Stimulated activated naive CD8-positive, alpha-beta T cell treated with anti-CD3 and anti-CD28 coated beads, Interleukin-15, Interleukin-2, amounts not matched to agents 100 U/mL and 50 U/mL, for 24 hours (primary cell): ENCODE results near the gene TOR2A.

Experiments
- ATAC-seq: fragments of 150-1000 bp; cut with Tn5 transposase; one replicate; pipeline ENCODE4 v1.10.0; 2021
- DNase-seq: peaks from one replicate; pipeline ENCODE4 v3.0.0; 2021

TOR2A gene

DNA sequence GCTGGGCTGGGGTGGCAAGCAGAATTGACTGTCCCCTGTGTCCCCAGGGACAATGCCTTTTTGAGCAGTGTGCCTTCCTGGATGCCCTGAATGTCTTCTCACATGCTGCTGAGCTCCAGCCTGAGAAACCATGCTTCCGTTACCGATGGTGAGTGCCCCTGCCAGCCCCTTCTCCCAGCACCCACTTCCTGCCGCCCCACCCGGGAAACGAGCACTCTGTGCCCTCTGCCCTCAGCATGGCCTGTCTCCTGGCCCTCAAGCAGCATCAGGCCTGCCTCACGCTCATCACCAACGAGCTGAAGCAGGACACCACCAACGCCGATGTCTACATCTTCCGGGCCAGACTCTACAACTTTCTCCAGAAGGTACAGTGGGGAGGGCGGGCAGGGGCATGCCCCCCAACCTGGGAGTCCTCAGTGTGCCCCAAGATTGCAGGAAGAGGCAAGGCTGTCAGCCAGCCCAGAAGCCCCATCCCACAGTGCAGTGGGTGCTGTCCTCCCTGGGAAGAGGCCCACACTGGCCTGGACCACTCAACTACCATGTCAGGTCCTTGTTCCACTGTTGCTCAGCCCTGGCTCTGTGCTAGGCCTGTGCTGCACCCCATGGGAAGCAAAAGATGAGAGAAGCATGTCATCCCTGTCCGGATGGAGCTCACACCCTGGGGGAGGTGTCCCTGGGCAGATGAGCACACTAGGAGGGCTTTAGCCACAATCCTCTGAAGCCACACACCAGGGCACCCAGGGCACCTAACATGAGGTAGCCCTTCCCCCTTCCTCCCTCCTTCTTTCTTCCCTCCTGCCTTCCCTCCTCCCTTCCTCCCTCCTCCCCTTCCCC is 14.8 kb downstream of the TOR2A start:
- ATAC-seq, result no peak
- no peak for DNase-seq

DNA sequence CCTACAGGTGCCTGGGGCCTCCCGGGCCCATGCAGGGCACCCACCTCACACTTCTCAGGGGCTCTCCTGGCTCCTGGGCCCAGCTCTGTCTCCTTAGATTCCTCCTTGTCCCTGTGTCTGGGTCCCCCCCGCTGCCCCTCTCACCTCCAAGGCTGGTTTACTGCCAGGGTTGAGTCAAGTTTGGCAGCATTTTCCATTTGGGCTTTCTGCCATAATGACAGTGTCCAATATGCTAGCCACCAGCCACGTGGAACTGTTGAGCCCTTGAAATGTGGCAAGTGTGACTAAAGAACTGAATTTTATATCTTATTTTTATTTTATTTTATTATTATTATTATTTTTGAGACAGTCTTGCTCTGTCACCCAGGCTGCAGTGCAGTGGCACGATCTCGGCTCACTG is 17.3 kb downstream of the TOR2A start:
- no peak for ATAC-seq
- no peak for DNase-seq

DNA sequence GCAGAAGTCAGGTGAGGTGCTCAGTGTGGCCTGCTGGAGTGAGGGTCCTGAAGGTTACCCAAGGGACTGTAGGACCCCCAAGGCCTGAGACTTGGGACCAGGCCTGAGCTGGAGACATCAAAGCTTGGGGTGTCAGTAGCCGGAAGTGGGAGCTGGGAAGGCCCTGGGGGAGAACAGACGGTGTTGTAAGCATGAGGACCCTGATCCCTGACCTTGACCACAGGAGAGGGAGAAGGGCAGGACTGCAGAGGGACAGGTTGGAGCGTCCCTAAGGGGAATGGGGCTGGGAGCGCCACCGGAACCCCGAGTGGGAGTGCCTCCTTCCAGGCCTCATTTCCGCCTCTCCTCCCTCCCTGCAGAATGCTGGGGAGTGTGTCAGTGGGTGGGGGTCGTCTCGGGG is 18.7 kb downstream of the TOR2A start:
- DNase-seq (no peak), ATAC-seq (no peak)

DNA sequence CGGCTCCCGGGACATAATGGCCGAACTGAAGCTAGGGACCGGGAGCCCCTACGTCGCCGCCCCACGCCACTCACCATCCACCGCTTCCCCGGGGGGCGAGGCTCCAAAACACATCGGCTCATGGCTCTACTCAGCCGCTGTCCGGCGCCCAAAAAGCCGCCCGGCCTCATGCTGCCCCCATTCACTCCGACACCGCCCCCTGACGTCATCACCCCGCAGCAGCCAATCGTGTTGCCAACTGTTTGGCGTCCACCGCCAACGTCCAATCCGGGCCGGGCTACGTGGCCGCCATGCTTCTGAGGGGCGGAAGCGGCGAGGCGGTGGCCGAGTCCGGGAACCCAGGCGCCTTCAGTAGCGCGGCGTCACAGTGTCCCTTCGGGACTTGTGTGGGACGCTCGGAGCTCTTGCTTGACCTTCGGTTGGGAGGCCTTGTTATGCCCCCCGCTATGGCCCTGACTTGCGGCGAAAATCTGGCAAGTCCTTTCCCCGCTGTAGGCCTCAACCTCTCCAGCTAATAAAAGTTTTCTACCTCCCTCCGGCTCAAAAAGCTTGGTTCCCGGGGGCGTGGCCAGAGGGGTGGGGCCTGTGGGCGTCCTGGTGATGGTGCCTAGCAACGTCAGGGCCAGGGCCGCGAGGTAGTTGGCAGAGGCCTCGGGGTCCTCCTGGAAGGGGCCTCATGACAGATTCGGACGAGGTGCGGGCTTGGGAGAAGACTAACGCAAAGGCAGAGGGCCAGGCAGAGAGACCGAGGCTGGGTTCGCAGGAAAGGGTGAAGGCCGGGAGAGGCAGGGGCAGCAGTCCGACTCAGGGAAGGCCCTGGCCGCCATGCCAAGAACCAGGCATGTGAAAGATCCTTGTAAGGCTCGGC is 19.4 kb downstream of the TOR2A start, which contains the start of the genes PTRH1 and TTC16:
TSS of gene PTRH1 (minus strand) at position 194 of the 868 bp plus-strand sequence. CDS start at position 170, 24 bp downstream.
TSS of gene TTC16 (plus strand) at position 610 of the 868 bp plus-strand sequence. CDS start at position 677, 67 bp downstream.
- DNase-seq, result peak; percentile 99
- ATAC-seq, result peak; percentile 95

DNA sequence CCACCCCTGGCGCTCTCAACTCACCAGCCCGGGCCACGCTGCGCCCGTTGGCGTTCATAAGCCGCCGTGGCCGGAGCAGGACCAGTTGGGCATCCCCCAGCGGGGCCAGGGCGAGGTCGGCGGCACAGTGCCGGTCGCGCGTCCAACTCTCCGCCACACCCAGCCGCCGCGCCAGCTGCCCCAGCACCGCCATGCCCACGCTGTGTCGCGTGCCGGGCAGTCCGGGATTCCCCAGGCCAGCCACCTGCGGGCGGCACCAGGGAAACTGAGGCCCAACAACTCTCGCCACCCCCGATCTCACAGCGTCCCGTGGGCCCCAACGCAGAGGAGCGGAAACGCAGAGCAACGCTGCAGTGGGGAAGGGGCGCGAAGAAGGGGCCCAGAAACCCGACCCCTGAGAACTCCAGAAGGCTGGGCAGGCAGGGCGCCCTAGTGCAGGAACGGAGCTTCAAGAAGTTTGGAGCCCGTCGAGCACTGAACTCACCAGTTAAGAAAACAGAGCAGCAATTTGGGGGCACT is 20.1 kb downstream of the TOR2A start:
- DNase-seq (peak; percentile 33), ATAC-seq (no peak)

DNA sequence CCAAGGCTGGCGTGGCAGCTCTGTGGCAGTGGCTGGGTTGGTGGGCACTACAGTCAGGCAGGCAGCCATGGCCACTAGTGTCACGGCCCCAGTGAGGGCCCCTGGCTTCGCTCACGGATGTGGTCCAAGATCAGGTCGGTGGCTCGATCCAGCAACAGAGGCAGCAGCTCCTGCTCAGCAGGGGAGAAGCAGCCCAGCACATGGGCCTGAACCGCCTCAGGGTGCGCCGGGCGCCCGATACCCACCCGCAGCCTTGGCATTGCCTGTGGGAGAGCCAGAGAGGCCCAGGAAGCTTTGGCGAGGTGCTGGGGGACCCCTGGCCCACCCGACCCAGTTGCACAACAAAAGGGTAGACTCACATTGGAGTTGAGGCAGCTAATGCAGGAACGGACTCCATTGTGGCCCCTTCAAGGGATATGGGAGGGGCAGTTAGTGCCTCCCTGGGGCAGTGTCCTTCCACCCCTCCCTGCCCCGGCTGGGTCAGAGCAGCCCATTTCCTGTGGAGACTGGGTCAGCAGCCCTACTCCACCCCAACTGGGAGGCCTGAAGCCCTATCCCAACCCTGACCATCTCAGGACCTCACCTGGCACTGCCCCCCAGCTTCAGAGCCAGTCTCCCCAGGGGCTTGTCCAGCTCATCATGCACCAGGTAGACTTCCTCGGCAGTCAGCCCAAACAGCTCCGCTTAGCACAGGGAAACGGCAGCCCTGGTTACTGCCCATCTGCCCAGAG is 20.9 kb downstream of the TOR2A start:
- ATAC-seq, result no peak
- no peak for DNase-seq

DNA sequence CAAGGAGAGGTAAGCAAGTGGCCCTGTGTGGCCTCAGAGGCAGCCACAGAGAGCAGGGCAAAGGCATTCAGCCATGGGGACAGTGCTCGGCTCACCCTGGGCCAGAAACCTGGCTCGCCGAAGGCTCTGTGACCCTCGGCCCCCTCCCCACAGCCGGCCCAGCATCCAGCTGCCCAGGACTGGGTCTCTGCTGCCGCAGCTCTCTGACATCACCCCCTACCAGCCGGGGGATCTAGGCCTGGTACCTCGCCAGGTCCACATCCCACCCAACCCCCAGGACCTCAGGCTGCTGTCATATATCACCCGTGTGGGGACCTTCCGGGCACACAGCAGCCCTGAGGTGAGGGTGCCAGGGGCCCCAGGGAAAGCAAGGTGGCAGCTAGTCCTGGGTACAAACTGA is 22.2 kb downstream of the TOR2A start:
- DNase-seq, result no peak
- ATAC-seq, result no peak

DNA sequence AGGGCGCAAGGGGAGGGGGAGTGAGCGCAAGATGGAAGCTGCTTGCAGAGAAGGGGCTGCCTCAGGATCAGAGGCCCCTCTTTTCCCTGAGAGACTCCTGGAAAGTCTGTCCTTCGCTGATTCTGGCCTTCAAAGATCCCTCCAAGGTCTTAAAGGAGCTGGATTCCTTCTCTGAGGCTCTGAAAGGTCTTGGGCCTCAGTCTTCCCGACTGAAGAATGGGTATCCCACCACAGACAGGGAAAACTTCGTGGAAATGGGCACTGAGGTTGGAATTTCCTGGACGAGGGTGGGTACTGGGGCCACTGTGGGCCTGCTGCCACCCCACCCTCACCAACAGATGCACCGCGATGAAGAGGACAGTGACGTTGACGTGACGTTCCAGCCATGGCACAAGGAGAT is 22.7 kb downstream of the TOR2A start:
- ATAC-seq (no peak), DNase-seq (no peak)

DNA sequence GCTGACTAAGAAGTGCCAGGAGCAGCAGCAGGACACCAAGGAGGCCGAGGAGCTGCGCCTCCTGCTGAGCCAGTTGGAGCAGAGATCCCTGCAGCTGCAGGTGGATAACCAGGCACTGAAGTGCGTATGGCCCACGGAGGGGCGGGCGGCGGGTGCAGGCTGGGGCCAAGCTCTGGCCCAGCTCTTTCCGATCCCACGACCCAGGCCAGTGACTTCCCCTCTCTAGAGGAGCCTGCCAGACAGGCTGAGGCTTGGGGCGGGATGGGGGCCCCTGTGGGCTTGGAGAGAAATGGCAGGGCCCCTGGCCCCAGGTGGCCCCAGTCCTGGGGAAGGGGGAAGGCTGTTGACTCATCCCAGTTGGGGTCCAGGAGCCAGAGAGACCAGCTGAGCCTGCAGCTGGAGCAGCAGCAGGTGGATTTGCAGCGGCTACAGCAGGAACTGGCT is 23.2 kb downstream of the TOR2A start:
- ATAC-seq (no peak), DNase-seq (no peak)

DNA sequence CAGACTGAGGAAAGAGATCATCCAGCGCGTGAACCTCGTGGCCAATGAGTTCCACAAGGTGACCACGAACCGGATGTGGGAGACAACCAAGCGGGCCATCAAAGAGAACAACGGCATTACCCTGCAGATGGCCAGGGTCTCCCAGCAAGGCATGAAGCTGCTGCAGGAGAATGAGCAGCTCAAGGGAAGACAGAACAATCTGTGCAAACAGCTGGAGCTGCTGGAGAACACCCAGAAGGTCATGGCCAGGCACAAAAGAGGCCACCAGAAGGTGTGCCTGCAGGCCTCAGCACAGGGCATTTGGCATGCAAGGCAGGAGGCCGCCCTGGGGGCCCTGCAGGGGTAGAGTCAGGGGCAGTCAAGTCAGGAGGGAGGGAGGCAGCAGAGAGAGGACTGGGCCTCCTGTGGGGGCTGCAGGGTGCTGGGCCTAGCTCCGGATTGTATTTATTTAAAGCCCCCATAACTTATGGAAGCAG is 23.8 kb downstream of the TOR2A start:
- DNase-seq (no peak), ATAC-seq (no peak)

DNA sequence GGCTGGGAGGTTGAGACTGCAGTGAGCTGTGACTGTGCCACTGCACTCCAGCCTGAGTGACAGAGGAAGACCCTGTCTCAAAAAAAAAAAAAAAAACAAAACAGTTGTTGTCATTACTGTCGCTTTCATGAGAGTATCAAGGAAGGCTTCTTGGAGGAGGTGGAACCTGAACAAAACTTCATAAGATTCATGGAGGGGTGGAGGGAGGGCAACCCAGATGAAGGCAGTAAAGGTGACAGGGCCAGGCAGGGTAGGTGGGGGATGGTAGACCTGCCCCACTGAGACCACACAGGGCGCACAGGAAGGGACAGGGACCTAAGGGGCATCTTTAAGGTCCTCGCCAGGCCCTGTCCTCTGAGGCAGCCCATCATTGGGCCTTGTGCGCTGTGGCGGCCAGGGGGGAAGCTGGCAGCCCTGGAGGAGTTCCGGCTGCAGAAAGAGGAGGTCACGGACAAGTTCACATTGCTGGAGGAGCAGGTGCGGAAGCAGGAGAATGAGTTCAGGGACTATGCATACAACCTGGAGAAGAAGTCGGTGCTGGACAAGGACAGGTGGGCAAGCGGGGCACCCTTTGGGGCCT is 24.8 kb downstream of the TOR2A start:
- DNase-seq (no peak), ATAC-seq (no peak)

DNA sequence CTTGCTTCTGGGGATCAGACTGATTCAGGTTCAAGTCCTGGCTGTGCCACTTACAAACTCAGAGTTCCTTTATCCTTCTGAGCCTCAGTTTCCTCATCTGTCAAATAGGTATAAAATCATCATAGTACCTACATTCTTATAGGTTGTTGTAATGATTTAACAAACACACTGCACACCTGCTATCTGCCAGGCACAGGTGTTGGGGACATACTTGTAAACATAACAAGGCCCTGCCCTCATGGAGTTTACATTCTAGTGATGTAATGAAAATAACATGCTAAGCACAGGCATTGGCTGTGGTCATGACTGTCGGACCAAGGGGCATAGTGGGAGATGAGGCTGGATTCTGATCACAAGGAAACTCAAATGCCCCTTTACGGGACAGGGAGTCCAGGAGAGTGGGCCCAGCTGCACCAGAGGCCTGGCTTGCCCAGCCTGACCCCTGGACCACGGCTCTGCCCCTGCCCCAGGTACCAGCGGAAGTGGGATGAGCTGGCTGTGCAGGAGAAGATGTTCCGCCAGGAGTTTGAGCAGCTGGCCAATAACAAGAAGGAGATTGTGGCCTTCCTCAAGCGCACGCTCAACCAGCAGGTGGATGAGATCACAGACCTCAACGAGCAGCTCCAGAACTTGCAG is 26.0 kb downstream of the TOR2A start:
- ATAC-seq, result no peak
- DNase-seq, result no peak

DNA sequence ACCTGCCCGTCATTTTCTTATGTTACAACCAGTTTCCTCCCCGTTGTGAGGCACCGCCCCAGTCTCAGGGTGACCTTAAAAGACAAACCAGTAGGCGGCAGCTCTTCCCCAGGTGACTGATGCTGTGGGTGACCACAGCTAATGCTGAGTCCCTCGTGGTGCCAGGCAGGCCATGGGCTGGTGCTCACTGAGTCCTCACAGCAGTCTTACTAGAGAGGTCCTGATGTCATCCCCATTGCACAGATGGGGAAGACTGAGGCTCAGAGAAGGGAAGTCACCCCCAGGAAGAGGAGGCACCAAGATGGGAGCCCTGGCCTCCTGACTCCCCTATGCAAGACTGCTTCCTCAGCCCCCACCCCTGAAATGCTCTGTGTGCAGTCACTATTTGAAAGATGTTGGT is 27.3 kb downstream of the TOR2A start:
- ATAC-seq, result peak; percentile 77
- peak; percentile 44 for DNase-seq

DNA sequence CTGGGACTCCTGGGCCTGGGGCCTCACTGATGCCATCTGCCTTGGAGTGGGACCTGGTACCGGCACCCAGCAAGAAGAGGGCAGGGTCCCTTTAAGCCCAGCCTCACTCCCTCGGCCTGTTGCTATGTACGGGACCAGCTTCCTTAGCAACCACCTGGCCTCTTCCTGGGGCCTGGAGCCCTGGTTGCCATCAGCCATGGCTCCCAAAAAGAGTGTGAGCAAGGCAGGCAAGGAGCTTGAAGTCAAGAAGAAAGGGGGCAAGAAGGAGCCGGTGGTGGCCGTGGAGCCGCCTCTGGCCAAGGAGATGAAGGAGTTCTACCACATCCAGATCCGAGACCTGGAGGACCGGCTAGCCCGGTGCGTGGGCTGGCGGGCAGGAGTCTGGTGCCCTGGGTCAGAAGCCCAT is 28.3 kb downstream of the TOR2A start, which contains the start of gene CFAP157:
TSS of gene CFAP157 (plus strand) at position 153 of the 406 bp plus-strand sequence. CDS start at position 197, 44 bp downstream.
- DNase-seq (no peak), ATAC-seq (no peak)

DNA sequence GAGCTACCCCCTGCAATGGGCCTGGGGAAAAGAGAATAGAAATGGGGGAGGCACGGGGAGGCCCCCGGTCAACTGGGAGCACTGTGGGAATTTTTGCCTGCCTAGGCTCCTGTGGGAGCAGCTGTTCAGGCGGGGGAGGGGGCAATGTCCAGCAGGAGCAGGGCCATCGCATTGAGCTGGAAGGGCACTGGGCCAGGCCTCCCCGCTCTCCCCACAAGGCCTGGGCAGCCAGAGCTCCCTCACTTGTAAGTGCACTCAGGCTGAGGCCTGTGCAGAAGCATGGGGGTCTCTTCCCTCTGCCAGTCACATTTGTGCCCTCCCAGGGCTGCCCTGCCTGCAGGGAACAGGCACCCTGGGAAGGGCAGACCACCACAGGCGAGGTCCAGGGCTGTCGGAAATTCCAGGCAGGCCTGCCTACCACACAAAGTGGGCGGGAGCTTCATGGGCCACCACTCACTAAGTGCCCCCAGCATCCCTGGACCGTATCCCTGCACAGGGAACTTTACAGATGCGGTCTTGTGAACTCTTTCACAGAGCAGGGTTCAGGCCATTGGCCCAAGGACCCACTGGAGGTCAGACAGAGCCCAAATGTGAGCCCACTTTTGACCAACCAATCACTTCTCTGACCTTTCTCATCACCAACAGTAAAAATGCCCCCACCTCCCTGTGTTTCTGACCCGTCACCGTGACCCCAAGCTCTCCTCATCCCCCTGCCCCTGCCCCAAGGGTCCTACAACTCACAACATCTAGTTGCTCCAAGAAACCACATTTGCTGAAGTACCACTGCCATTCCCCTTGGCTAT is 29.3 kb downstream of the TOR2A start:
- no peak for ATAC-seq
- DNase-seq, result no peak

DNA sequence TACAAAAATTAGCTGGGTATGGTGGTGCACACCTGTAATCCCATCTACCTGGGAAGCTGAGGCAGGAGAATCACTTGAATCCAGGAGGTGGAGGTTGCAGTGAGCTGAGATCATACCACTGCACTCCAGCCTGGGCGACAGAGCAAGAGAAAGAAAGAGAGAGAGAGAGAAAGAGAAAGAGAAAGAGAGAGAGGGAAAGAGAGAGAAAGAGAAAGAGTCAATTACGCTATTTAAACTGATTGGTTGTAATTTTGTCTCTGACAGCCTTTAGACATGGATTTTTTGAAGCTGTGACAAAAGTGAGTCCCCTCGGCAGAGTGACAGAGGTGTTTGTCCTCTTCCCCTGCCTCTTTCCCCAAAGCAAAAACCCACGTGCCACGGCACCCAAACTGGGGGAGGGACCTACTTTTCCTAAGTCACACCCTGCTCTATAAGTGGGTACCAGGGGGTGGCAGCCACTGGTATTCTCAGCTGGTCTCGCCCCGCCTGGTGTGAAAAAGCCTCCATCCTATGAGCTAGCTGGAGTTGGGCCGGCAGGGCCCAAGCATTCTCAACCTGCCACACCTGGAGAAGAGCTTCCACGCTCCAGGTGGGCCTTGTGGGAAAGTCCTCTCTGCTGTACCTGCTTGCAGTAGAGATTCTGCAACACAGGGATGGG is 31.7 kb downstream of the TOR2A start:
- no peak for ATAC-seq
- DNase-seq, result no peak

DNA sequence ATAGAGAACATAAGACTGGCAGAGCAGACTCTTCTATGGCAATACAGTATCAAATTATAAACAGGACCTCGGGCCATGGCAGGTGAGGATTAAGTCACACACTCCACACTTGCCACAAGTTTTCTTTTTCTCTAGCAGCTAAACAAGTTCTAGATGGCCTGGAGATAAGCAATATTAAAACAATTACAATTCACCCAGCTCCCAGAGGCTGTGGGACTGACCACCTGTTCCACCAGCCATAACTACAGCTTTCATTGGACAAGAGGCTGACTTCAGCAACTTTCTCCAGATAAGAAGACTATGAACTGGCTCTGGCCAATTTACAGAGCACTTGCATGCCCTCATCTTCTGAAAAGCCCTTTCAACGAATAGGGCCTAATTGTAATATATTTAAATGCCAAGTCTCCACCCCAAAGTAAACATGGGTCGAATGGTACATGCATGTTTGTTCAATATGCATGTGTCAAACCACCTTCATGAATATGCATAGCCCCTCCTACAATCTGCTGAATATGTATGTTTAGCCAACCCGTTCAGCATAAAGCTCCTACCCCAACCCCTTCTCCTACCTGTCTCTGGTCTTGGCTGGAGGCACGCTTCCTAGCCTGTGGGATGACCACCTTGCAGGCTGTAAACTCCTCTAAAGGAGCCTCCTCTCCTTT is 34.4 kb downstream of the TOR2A start:
- DNase-seq (no peak), ATAC-seq (no peak)

DNA sequence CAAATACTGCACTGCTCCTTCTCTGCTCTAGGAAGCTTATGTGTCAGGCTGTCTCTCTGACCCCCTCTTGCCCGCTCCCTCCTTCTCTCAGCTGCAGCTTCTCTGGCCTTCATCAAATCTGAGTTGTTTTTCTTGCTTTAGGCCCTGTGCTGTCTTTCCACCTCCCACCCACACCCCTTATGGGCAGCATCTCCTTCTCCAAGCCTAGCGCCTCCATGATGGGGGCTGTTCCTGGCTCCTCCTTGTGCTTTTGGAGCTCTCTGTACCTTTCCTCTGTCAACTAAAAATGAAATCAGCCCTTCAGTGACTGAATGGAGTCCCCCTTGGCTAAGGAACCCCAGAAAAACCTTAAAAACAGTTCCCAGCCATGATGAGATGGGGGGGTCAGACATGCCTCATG is 35.0 kb downstream of the TOR2A start:
- no peak for ATAC-seq
- no peak for DNase-seq
